Muscle of back (tissue), 11 donors: Measurements from ENCODE around the gene TOR4A. TPM values are rescaled to one million over a fixed set of nuclear protein-coding genes. Genes with fewer than 3 reads are reported as not detected.
A peak's percentile ranks its signal among the peaks of the same experiment; 100 is the strongest.

Experiments
- DNase-seq, 3 donors: peaks; one replicate each; pipeline versions ENCODE4 v3.0.0 to v3.0.0-alpha.2; 2013
- polyA plus RNA-seq, 10 donors: library from polyadenylated mRNA; unstranded; fragments of 120-200 nt; gene quantifications; one replicate each; pipeline ENCODE4 v1.2.1, GENCODE V29; 2013; ENCODE audit not compliant: insufficient read length in 10 of 10

The TOR4A gene
- polyA plus RNA-seq, 10 donors, result 3.9 to 7.8 (median 5.6) TPM

DNA sequence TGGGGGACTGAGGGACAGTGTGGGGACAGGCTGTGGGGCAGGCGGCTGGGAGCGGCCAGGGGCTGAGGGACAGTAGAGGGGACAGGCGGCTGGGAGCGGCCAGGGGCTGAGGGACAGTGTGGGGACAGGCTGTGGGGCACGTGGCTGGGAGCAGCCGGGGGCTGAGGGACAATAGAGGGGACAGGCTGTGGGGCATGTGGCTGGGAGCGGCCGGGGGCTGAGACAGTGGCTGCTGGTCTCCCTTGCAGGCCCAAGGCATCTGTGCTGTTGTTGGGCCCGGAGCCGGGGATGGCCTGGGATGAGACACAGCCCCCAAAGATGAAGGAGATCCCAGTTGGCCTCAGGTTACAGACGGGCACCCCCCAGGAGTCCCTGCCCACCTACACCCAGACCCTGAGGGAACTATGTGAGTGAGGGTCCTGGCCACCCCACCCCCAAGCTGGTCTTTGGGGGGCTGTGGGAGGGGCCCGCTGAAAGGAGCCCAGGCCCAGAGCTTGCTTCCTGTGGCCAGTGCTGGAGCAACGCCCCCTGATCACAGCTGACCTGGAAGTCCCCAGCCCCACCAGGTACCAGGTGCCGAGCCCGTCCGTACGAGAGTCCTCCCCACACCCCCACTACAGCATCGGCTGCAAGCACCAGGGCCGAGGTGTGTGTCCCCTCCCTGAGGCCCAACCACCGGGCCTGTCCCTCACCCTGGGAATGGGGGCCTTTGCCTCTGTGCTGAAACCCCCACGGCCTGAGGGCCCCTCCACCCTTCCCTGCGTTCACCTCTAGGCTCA lies 25.8 kb upstream of the TOR4A start:
- DNase-seq, result no peak

DNA sequence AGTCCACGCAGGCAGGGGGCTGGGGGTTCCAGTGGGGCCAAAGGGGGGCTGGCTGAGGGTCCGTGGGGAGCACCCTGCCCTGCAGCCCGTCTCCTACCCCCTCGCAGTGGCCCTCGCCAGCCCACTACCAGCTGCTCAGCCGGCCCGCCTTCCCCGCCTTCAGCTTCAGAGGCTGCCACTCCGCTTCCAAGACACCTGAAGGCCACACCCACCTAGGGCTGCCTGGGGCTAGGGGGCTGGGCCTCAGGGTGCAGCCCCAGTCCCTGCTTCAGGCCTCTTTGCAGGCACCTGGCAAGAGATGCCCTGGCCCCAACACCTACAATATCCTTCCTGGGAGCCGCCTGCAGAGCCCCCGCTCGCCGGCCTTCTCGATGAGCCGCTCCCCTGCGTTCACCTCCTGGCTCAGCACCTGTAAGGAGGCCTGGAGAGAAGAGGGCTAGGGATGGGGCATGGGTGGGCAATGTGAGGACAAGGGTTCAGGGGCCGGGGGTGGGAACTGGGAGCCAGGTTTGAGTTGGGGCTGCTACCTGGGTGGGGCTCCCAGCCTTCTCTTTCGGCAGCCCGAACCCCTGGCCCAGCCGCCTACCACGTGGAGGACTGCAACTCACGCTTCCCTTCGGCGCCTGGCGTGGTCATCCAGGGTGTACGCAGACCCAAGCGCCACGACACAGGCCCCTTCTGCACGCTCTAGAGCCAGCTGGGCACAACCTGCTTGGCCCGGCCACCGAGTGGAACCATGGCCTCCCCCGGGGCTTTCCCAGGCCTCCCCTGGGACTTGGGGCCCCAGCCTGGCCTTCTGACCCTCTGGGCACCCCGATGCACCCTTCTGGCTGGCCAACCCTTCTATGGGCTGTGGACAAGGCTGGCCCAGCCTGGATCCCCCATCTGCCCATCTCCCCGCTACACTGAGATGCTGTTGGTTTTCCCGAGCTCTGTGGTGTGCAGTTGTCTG lies 24.7 kb upstream of the TOR4A start:
- no peak for DNase-seq

- no peak for DNase-seq
Observed at GRCh38 chr9:137253717-137254623, 23.6 kb upstream of the TOR4A start.

- DNase-seq, result peak; percentile 89 to 96 (median 95)
Observed at GRCh38 chr9:137254624-137255447, 22.7 kb upstream of the TOR4A start, which contains the start of gene NELFB. Gene NELFB, plus strand, starts transcription at chr9:137255327.

DNA sequence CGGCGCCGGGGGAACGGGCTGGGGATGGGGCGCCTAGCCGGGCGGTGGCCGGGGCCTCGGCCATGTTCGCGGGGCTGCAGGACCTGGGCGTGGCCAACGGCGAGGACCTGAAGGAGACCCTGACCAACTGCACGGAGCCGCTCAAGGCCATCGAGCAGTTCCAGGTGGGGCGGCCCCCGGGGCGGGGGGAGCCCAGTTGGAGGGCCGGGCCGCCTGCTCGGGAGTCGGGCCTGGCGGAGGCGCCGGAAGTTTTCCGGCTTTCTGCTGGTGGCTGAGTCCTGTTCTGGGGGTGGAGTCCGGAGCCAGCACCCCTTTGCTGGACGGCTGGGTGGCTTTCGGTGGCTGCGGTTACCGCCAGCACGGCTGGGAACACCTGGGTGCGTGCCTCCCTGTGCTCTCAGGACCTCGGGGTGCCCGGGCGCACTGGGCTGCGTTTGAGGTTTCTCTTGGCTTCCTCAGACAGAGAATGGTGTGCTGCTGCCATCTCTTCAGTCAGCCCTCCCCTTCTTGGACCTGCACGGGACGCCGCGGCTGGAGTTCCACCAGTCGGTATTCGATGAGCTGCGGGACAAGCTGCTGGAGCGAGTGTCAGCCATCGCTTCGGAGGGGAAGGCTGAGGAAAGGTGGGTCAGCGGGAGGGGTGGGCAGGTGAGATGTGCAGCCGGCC lies 21.9 kb upstream of the TOR4A start:
- peak in 1 of 3 donors; percentile 54 for DNase-seq

GRCh38 chr9:137256362-137256761 lies 21.2 kb upstream of the TOR4A start:
- no peak for DNase-seq

GRCh38 chr9:137256856-137257255 lies 20.7 kb upstream of the TOR4A start:
- no peak for DNase-seq

DNA sequence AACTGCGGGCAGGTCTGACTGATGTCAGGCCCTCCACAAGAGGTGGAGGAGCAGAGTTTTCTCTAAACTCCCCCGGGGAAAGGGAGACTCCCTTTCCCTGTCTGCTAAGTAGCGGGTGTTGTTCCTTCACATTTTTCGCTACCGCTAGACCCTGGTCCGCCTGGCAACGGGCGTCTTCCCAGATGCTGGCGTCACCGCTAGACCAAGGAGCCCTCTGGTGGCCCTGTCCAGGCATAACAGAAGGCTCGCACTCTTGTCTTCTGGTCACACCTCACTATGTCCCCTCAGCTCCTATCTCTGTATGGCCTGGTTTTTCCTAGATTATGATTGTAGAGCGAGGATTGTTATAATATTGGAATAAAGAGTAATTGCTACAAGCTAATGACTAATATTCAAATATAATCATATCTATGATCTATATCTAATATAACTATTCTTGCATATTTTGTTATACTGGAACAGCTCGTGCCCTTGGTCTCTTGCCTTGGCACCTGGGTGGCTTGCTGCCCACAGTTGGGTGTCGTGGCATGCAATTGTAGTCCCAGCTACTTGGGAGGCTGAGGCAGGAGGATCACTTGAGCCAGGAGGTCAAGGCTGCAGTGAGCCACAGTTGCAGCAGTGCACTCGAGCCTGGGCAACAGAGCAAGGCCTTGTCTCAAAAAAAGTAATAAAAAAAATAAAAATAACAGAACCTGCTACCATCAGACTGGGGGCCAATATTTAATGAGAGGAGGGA lies 15.2 kb upstream of the TOR4A start:
- peak in 1 of 3 donors; percentile 49 for DNase-seq

- DNase-seq, result no peak
Observed at GRCh38 chr9:137262909-137263285, 14.6 kb upstream of the TOR4A start.

- DNase-seq, result no peak
Observed at GRCh38 chr9:137263506-137263905, 14.0 kb upstream of the TOR4A start.

- no peak for DNase-seq
Observed at GRCh38 chr9:137264067-137264466, 13.5 kb upstream of the TOR4A start.

GRCh38 chr9:137265496-137266161 lies 11.9 kb upstream of the TOR4A start:
- no peak for DNase-seq

- no peak for DNase-seq
Observed at GRCh38 chr9:137266162-137266527, 11.4 kb upstream of the TOR4A start.

DNA sequence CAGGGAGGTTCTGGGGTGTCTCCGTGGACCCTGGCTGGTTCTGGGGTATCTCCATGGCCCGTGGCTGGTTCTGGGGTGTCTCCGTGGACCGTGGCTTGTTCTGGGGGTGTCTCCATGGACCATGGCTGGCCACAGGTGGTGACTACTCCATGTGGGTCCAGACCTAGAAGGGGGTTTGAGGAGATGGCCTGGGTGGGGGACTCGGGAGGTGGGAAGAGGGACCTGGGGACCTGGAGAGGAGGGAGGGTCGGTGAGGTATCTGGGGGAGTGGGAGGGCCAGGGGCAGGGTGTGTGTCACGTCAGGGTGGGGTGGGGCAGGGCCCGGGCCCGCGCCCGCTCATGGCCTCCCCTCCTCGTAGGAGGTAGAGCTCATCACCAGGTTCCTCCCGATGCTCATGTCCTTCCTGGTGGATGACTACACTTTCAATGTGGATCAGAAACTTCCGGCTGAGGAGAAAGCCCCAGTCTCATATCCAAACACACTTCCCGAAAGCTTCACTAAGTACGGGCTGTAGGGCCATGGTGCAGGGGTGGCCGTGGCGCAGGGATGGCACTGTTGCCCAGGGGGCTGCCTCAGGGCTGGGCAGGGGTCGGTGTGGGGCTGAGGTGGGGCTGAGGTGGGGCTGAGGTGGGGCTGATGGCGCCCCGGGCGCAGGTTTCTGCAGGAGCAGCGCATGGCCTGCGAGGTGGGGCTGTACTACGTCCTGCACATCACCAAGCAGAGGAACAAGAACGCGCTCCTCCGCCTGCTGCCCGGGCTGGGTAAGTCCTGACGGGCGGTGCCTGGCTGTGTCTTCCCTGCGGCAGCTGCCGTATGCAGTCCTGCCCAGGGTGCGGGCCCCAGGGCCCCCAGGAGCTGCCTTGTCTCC lies 10.7 kb upstream of the TOR4A start:
- DNase-seq, result no peak

- no peak for DNase-seq
Observed at GRCh38 chr9:137267933-137268355, 9.6 kb upstream of the TOR4A start.

DNA sequence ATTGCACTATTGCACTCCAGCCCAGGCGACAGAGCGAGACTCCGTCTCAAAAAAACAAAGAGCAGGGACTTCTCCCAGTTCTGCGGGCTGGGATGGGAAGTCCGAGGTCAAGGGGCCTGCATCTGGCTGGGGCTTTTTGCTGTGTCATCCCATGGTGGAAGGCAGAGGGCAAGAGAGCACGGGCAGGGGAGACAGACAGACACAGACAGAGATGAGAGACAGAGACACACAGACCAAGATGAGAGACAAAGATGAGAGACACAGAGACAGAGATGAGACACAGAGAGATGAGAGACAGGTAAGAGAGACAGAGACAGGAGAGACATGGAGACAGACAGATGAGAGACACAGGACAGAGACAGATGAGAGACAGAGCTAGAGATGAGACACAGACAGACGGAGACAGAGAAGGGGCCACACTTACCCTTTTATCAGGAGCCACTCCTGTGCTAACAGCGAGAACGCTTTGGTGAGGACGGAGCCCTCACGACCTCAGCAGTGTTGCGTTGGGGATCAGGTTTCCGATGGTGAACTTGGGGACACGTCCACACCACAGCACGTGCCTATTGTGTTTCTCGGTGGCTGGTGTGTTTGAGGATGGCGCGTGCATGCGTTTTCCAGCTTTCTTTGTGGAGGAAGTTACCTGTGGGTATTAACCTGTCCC lies 8.9 kb upstream of the TOR4A start:
- DNase-seq, result no peak

DNA sequence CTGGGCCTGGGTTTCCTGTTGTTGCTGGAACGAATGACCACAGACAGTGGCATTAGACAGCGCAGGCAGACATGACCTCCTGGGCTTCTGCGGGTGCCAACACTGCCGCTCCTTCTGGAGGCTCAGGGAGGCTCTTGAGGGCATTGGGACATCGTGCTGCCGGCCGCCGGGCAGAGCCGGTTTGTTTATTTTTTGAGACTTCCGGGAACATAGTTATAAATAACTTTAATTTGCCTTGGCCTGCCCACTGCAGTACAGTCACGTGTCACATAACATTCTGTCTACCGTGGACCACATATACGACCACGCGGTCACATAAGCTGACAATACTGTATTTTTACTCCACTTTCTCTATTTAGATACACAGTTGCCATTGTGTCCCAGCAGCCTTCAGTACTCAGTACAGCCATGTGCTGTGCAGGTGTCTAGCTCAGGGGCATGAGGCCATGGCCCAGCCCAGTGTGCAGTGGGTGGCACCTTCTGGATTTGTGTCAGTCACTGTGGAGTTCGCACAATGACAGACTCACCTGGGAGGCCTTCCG lies 8.2 kb upstream of the TOR4A start:
- DNase-seq, result no peak
